Stomach (tissue), 4 donors: ENCODE results near the gene PLCD1.
"Not testable (repeated sequence)": the region's sequence is repeated elsewhere in the genome, so short reads cannot be mapped to it uniquely, and the experiment has no call there.

ENCODE experiments used
- POLR2AphosphoS5 ChIP-seq, 3 donors: sonication (generic); formaldehyde crosslinking; IDR thresholded peaks; one replicate each; pipeline ENCODE4 v1.6.1; 2016; ENCODE audit warnings: antibody characterized with exemption in 3 of 3
- TF ChIP-seq, protein P1 (sequence below), 7 experiments: fragments of 450-650 bp in 4 of 7; fragments of 200-600 bp in 3 of 7; sonication (generic) in 3 of 7; IDR thresholded peaks; one replicate each; pipeline ENCODE4 v1.5.1; 2016 to 2019; ENCODE audit warnings: antibody characterized with exemption in 7 of 7, control low read depth in 2 of 7, mild to moderate bottlenecking in 1 of 7

DNA sequence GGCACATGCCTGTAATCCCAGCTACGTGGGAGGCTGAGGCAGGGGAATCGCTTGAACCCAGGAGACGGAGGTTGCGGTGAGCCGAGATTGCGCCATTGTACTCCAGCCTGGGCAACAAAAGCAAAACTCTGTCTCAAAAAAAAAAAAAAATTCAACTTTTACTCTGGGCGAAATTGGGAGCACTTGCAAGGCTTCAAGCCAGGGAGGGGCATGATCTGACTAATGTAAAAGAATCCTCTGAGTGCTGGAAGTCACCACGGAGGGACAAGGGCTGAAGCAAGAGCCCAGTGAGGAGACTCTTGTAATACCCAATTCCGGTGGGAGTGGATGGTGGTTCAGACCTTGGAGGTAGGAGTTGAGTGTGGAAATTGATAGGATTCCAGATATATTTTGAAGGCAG is 4.9 kb upstream of the PLCD1 start:
- TF ChIP-seq POLR2AphosphoS5 (IDR thresholded peaks at IDR 0.05) = not testable (repeated sequence)
- TF ChIP-seq, protein P1, sequence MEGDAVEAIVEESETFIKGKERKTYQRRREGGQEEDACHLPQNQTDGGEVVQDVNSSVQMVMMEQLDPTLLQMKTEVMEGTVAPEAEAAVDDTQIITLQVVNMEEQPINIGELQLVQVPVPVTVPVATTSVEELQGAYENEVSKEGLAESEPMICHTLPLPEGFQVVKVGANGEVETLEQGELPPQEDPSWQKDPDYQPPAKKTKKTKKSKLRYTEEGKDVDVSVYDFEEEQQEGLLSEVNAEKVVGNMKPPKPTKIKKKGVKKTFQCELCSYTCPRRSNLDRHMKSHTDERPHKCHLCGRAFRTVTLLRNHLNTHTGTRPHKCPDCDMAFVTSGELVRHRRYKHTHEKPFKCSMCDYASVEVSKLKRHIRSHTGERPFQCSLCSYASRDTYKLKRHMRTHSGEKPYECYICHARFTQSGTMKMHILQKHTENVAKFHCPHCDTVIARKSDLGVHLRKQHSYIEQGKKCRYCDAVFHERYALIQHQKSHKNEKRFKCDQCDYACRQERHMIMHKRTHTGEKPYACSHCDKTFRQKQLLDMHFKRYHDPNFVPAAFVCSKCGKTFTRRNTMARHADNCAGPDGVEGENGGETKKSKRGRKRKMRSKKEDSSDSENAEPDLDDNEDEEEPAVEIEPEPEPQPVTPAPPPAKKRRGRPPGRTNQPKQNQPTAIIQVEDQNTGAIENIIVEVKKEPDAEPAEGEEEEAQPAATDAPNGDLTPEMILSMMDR (IDR thresholded peaks at IDR 0.05) = not testable (repeated sequence)
